A673 (cell line): Measurements from ENCODE around the gene CDK13. TPM values are rescaled to one million over a fixed set of nuclear protein-coding genes. Genes with fewer than 3 reads are reported as not detected.
A peak's percentile ranks its signal among the peaks of the same experiment; 100 is the strongest.
"Not testable (repeated sequence)": the region's sequence is repeated elsewhere in the genome, so short reads cannot be mapped to it uniquely, and the experiment has no call there.

Experiments used
- BruUV-seq: library from RNA; stranded (reverse); fragments of 400-500 nt; replicated peaks from 2 replicates; lab custom pipeline; 2021; lab: Mats Ljungman, UMichigan
- CTCF ChIA-PET: fragments of 300-600 bp; sonication (Branson Sonifier 250); formaldehyde crosslinking; loops from one replicate; lab custom pipeline; 2022; ENCODE audit warnings: antibody characterized with exemption; lab: Charles Lee
- POLR2A ChIA-PET: fragments of 300-600 bp; sonication (Branson Sonifier 250); formaldehyde crosslinking; loops from one replicate; lab custom pipeline; 2022; ENCODE audit warnings: antibody characterized with exemption; ENCODE audit not compliant: low non-redundant PET; lab: Charles Lee
- DNase-seq: peaks from one replicate; pipeline ENCODE4 v3.0.0-alpha.2; 2015; ENCODE audit warnings: low spot score
- H3K27ac ChIP-seq: fragments of 200-600 bp; sonication (generic); 2 replicates; pipeline ENCODE4 v1.5.1; 2016; ENCODE audit warnings: mixed run types, low read depth, mild to moderate bottlenecking, mixed read lengths, antibody characterized with exemption, low read length; ENCODE audit not compliant: poor library complexity, severe bottlenecking
- H3K27me3 ChIP-seq: fragments of 200-600 bp; sonication (generic); replicated peaks from 2 replicates; pipeline ENCODE4 v1.6.1; 2017; ENCODE audit warnings: mixed run types, low read depth, mild to moderate bottlenecking, mixed read lengths, antibody characterized with exemption, low read length; ENCODE audit not compliant: insufficient read depth, poor library complexity
- H3K36me3 ChIP-seq: fragments of 200-600 bp; sonication (generic); 2 replicates; pipeline ENCODE4 v1.6.1; 2016; ENCODE audit warnings: mixed run types, mild to moderate bottlenecking, mixed read lengths, antibody characterized with exemption, low read length; ENCODE audit not compliant: insufficient read depth, poor library complexity, severe bottlenecking
- H3K4me1 ChIP-seq: fragments of 200-600 bp; sonication (generic); 2 replicates; pipeline ENCODE4 v1.6.1; 2017; ENCODE audit warnings: mixed run types, mild to moderate bottlenecking, mixed read lengths, antibody characterized with exemption, low read length; ENCODE audit not compliant: insufficient read depth, poor library complexity, severe bottlenecking
- H3K4me3 ChIP-seq: fragments of 200-600 bp; sonication (generic); 2 replicates; pipeline ENCODE4 v1.5.1; 2016; ENCODE audit warnings: low read depth, mixed run types, mild to moderate bottlenecking, mixed read lengths, low read length; ENCODE audit not compliant: poor library complexity, severe bottlenecking
- H3K9me3 ChIP-seq: fragments of 200-600 bp; sonication (generic); 2 replicates; pipeline ENCODE4 v1.6.1; 2016; ENCODE audit warnings: mixed run types, low read depth, mild to moderate bottlenecking, mixed read lengths, antibody characterized with exemption, low read length; ENCODE audit not compliant: poor library complexity, severe bottlenecking
- CTCF ChIP-seq: fragments of 300-800, 200-600 bp; sonication (generic); conservative IDR thresholded peaks from 2 replicates; pipeline ENCODE4 v1.5.1; 2017; ENCODE audit warnings: low read depth, mild to moderate bottlenecking, antibody characterized with exemption, low read length, moderate library complexity, mixed read lengths
- EZH2 ChIP-seq: fragments of 200-600 bp; sonication (generic); IDR thresholded peaks from 2 replicates; pipeline ENCODE4 v1.6.1; 2017; ENCODE audit warnings: borderline replicate concordance, low read depth, mild to moderate bottlenecking, mixed read lengths, antibody characterized with exemption, low read length; ENCODE audit not compliant: poor library complexity, severe bottlenecking
- intact Hi-C: fragments of 100-400 bp; cut with micrococcal nuclease; formaldehyde crosslinking; loops from one replicate; pipeline ENCODE4 v1.10.0; 2022; ENCODE audit not compliant: unreplicated experiment
- total RNA-seq: library from RNA; stranded (reverse); gene quantifications from 2 replicates; pipeline ENCODE4 v1.2.3, GENCODE V29; 2021

The CDK13 gene
- total RNA-seq, 1 experiment from 2014 or later = 56.6 TPM

- ChIA-PET POLR2A (no interaction called here), CTCF (no interaction called here)
- peaks cover 7% of the 10 kb centered on the region for H3K4me1 ChIP-seq
- TF ChIP-seq EZH2 (no peak), CTCF (no peak)
- H3K27me3 ChIP-seq = no peaks in the 10 kb centered on the region
- no peak overlapping the region for H3K4me3 ChIP-seq
- no peak overlapping the region for H3K27ac ChIP-seq
- DNase-seq = no peak
- no peaks in the 10 kb centered on the region for H3K9me3 ChIP-seq
- BruUV-seq = no TSS peak
- intact Hi-C loops = no loop called here
- H3K36me3 ChIP-seq = no peaks in the 10 kb centered on the region
Measured at GRCh38 chr7:39911167-39911566, 38.9 kb upstream of the CDK13 start.

- H3K9me3 ChIP-seq, H3K27me3 ChIP-seq, CTCF ChIA-PET, H3K4me3 ChIP-seq, intact Hi-C loops, H3K27ac ChIP-seq, DNase-seq, POLR2A ChIA-PET, H3K4me1 ChIP-seq, H3K36me3 ChIP-seq, BruUV-seq: not testable (repeated sequence)
Measured at GRCh38 chr7:39915847-39916246, 34.2 kb upstream of the CDK13 start.

GRCh38 chr7:39919646-39920045 lies 30.4 kb upstream of the CDK13 start:
- TF ChIP-seq EZH2 (no peak), CTCF (no peak)
- intact Hi-C loops = no loop called here
- no peaks in the 10 kb centered on the region for H3K27me3 ChIP-seq
- DNase-seq = no peak
- H3K36me3 ChIP-seq = no peaks in the 10 kb centered on the region
- no peaks in the 10 kb centered on the region for H3K9me3 ChIP-seq
- ChIA-PET CTCF (no interaction called here), POLR2A (no interaction called here)
- H3K4me1 ChIP-seq = no peaks in the 10 kb centered on the region
- H3K27ac ChIP-seq = no peak overlapping the region
- BruUV-seq = no TSS peak
- H3K4me3 ChIP-seq = no peak overlapping the region

- CTCF ChIA-PET = no interaction called here
- peak; percentile 55 for DNase-seq
- Histone ChIP-seq H3K4me3 (no peak overlapping the region), H3K4me1 (no peaks in the 10 kb centered on the region), H3K9me3 (no peaks in the 10 kb centered on the region), H3K27me3 (no peaks in the 10 kb centered on the region), H3K27ac (no peak overlapping the region), H3K36me3 (no peaks in the 10 kb centered on the region)
- POLR2A ChIA-PET = no interaction called here
- TF ChIP-seq EZH2 (no peak), CTCF (no peak)
- intact Hi-C loops = no loop called here
- BruUV-seq = no TSS peak
Measured at GRCh38 chr7:39921506-39922175, 28.4 kb upstream of the CDK13 start.
